Fibroblast of the aortic adventitia (primary cell): ENCODE data around the gene ZNF750. TPM values are rescaled to one million over a fixed set of nuclear protein-coding genes. Genes with fewer than 3 reads are reported as not detected.

Experiments used
- DNase-seq: peaks from one replicate; pipeline ENCODE4 v3.0.0-alpha.2; 2010; ENCODE audit warnings: low read depth
- H3K4me3 ChIP-seq: 2 replicates; pipeline ENCODE4 v1.5.1; 2011; ENCODE audit warnings: low read depth, mild to moderate bottlenecking, control low read depth, low read length, moderate library complexity
- CTCF ChIP-seq: IDR thresholded peaks from 2 replicates; pipeline ENCODE4 v1.5.1; 2011; ENCODE audit warnings: mild to moderate bottlenecking, low read length, control low read depth, inconsistent platforms; ENCODE audit not compliant: insufficient read depth
- total RNA-seq: library from RNA; depleted of rRNA; stranded (reverse); fragments of >200 nt; gene quantifications from 2 replicates; pipeline ENCODE4 v1.2.3, GENCODE V29; 2012; ENCODE audit warnings: low replicate concordance

ZNF750 gene
- total RNA-seq, 1 donor, result not detected

GRCh38 chr17:82872591-82873520, 33.0 kb upstream of the ZNF750 start:
- no peak for DNase-seq
- no peak overlapping the region for H3K4me3 ChIP-seq
- TF ChIP-seq CTCF, result no peak

GRCh38 chr17:82871776-82872561, 32.1 kb upstream of the ZNF750 start:
- H3K4me3 ChIP-seq, result no peak overlapping the region
- no peak for DNase-seq
- TF ChIP-seq CTCF, result no peak

GRCh38 chr17:82871056-82871775, 31.4 kb upstream of the ZNF750 start:
- no peak for TF ChIP-seq CTCF
- no peak for DNase-seq
- H3K4me3 ChIP-seq, result no peak overlapping the region

- no peak for DNase-seq
- H3K4me3 ChIP-seq, result no peak overlapping the region
- TF ChIP-seq CTCF, result no peak
Observed at GRCh38 chr17:82870541-82870940, 30.7 kb upstream of the ZNF750 start.

GRCh38 chr17:82870091-82870491, 30.3 kb upstream of the ZNF750 start:
- no peak for TF ChIP-seq CTCF
- DNase-seq, result no peak
- H3K4me3 ChIP-seq, result no peak overlapping the region

GRCh38 chr17:82869536-82869935, 29.7 kb upstream of the ZNF750 start:
- no peak for DNase-seq
- H3K4me3 ChIP-seq, result no peak overlapping the region
- TF ChIP-seq CTCF, result no peak
